ENCODE results near the gene ZFR2. TPM values are rescaled to one million over a fixed set of nuclear protein-coding genes. Genes with fewer than 3 reads are reported as not detected.

Gene ZFR2
- total RNA-seq, 4 donors from 2014 or later, result not detected

DNA sequence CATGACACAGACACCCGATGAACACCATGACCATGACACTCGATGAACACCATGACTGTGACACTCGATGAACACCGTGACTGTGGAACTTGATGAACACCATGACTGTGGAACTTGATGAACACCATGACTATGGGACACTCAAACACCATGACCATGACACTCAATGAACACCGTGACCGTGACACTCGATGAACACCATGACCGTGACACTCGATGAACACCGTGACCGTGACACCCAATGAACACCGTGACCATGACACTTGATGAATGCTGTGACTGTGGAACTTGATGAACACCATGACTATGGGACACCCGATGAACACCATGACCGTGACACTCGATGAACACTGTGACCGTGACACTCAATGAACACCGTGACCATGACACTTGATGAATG lies 31.5 kb downstream of the ZFR2 start:
- no peak overlapping the region for H3K4me3 ChIP-seq
- no peaks in the 10 kb centered on the region for H3K4me1 ChIP-seq
- no peak for DNase-seq (ENCODE audit: low spot score in 2 of 2)
- TF ChIP-seq, protein P1, sequence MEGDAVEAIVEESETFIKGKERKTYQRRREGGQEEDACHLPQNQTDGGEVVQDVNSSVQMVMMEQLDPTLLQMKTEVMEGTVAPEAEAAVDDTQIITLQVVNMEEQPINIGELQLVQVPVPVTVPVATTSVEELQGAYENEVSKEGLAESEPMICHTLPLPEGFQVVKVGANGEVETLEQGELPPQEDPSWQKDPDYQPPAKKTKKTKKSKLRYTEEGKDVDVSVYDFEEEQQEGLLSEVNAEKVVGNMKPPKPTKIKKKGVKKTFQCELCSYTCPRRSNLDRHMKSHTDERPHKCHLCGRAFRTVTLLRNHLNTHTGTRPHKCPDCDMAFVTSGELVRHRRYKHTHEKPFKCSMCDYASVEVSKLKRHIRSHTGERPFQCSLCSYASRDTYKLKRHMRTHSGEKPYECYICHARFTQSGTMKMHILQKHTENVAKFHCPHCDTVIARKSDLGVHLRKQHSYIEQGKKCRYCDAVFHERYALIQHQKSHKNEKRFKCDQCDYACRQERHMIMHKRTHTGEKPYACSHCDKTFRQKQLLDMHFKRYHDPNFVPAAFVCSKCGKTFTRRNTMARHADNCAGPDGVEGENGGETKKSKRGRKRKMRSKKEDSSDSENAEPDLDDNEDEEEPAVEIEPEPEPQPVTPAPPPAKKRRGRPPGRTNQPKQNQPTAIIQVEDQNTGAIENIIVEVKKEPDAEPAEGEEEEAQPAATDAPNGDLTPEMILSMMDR (IDR thresholded peaks at IDR 0.05), result no peak
- WGBS, 2 donors, result 91 to 95% methylated on average over 15 to 17 of the region's 17 CpGs
- peaks cover 0 to 23% of the 10 kb centered on the region in 2 donors for H3K27me3 ChIP-seq
- H3K9me3 ChIP-seq, result no peaks in the 10 kb centered on the region
- no peaks in the 10 kb centered on the region for H3K36me3 ChIP-seq
- H3K27ac ChIP-seq, result no peak overlapping the region

DNA sequence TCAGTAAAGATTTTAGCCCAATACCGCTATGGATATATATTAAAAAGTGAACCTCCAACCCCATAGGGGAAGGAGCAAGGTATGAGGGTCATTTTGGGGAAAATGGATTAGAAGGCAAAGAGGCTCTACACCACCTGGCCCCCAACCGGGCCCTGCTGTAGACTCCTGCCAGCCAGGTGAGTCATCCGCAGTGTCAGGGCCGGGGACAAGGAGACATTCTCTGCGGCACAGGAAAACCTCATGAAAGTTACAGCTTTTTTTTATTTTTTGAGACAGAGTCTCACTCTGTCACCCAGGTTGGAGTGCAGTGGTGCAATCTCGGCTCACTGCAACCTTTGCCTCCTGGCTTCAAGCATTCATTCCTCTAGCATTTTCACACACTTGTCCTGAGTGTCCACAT lies 32.0 kb downstream of the ZFR2 start:
- Histone ChIP-seq H3K4me1 (no peaks in the 10 kb centered on the region), H3K27me3 (peaks cover 0 to 28% of the 10 kb centered on the region in 2 donors), H3K9me3 (no peaks in the 10 kb centered on the region), H3K36me3 (no peaks in the 10 kb centered on the region), H3K27ac (no peak overlapping the region), H3K4me3 (no peak overlapping the region)
- no peak for DNase-seq (ENCODE audit: low spot score in 2 of 2)
- TF ChIP-seq POLR2A (IDR thresholded peaks at IDR 0.05) (no peak), EP300 (IDR thresholded peaks at IDR 0.05) (no peak)
- TF ChIP-seq, protein P1 (IDR thresholded peaks at IDR 0.05), result no peak
- WGBS, 2 donors, result 93 to 96% methylated on average over 6 of the region's 6 CpGs

DNA sequence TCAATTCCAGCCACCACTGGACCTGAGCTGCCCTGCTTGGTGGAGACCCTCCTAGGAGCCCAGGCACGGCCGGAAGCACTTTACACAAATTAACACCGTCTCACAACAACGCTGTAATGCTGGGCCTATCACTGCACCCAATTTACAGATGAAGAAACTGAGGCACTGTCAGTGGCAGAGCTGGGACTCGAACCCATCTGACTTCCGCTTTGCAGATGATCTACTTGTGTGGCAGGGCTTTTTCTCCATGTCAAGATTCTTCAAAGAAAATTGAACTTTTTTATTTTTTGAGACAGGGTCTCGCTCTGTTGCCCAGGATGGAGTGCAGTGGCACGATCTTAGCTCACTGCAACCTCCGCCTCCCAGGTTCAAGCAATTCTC lies 33.8 kb downstream of the ZFR2 start:
- H3K36me3 ChIP-seq, result no peaks in the 10 kb centered on the region
- peaks cover 0 to 38% of the 10 kb centered on the region in 2 donors for H3K27me3 ChIP-seq
- H3K4me1 ChIP-seq, result no peaks in the 10 kb centered on the region
- no peak for TF ChIP-seq EP300 (IDR thresholded peaks at IDR 0.05)
- TF ChIP-seq, protein P1 (IDR thresholded peaks at IDR 0.05), result no peak
- TF ChIP-seq POLR2A (IDR thresholded peaks at IDR 0.05), result no peak
- WGBS, 2 donors, result 79 to 94% methylated on average over 9 of the region's 9 CpGs
- H3K27ac ChIP-seq, result no peak overlapping the region
- no peaks in the 10 kb centered on the region for H3K9me3 ChIP-seq
- DNase-seq (ENCODE audit: low spot score in 2 of 2), result no peak
- no peak overlapping the region for H3K4me3 ChIP-seq

DNA sequence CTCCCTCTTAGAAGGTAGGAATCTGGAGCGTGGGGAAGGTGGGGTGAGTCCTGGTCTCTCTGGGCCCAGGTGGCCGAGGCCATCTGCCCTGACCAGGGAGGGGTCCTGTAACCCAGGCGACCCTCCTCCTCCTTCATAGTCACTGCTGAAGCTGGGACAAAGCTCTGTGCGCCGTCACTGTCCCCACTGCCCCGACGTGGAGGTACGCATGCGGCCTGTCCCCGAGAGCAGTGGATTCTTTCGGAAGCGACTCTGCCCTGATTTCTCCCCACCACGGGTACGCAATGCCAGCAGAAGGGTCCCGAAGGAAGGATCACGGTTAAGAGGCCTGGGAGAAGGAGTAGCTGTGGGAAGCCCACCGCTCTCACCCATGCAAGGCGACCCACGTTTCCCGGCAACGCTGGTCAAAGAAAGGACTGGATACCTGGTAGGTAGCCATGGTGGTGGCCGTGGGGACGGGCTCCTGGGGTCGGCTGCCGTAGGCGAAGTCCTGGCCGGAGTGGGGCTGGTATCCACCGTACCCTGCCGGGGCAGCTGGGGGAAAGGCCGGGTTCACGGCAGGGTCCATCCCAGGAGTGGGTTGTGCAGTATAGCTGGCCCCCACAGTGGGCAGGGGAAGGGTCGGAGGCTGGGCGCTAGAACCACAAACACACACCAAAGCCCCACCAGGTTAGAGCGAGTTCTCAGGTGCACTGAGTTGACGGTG lies 34.3 kb downstream of the ZFR2 start:
- Histone ChIP-seq H3K4me3 (no peak overlapping the region), H3K27ac (no peak overlapping the region), H3K9me3 (no peaks in the 10 kb centered on the region), H3K36me3 (no peaks in the 10 kb centered on the region), H3K4me1 (no peaks in the 10 kb centered on the region), H3K27me3 (peaks cover 0 to 40% of the 10 kb centered on the region in 2 donors)
- DNase-seq (ENCODE audit: low spot score in 2 of 2), result no peak
- WGBS, 2 donors, result 87% methylated on average over 27 to 35 of the region's 35 CpGs
- TF ChIP-seq POLR2A (IDR thresholded peaks at IDR 0.05) (no peak), EP300 (IDR thresholded peaks at IDR 0.05) (no peak)
- TF ChIP-seq, protein P1 (IDR thresholded peaks at IDR 0.05), result no peak

DNA sequence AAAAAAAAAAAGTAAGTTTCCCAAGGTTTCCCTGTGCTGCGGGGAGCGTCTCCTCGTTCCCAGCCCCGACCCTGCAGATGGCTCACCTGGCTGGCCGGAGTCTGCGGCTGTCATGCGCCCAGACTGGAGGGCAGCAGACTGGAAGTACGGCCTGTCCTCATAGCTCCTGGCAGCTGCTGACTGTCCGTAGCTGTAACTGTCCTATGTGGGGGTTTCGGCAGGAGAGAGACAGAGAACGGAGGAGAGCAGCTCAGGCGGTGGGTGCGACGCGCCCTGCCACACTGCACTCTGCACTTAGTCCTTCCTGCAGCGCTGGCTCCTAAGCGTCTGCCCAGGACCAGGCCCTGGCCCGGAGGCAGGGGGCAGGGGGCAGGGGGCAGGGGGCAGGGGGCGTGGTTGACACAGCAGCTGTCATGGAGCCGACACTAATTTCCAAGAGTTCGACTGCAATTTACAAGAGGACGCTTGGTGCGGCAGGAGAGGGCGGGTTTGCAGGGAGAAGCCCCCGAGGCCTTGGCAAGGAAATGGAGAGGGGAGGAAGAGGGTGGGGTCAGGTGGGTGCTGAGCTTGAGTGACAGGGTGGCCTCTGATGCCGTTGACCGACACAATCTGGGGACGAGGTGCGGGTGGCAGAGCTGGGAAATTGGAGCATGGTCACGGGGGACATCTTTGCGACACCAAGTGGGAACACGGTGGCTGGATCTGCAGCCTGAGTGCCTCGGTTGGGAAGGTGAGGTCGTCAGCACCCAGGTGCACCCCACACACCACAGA lies 35.1 kb downstream of the ZFR2 start:
- no peak overlapping the region for H3K27ac ChIP-seq
- H3K9me3 ChIP-seq, result no peaks in the 10 kb centered on the region
- peaks cover 0 to 41% of the 10 kb centered on the region in 2 donors for H3K27me3 ChIP-seq
- H3K4me1 ChIP-seq, result no peaks in the 10 kb centered on the region
- TF ChIP-seq EP300 (IDR thresholded peaks at IDR 0.05), result no peak
- no peak for TF ChIP-seq POLR2A (IDR thresholded peaks at IDR 0.05)
- TF ChIP-seq, protein P1 (IDR thresholded peaks at IDR 0.05), result no peak
- no peaks in the 10 kb centered on the region for H3K36me3 ChIP-seq
- no peak for DNase-seq (ENCODE audit: low spot score in 2 of 2)
- no peak overlapping the region for H3K4me3 ChIP-seq
- WGBS, 2 donors, result 51 to 54% methylated on average over 32 to 33 of the region's 34 CpGs

Measured in tibial nerve (tissue), 4 donors.